Measurements from ENCODE around the gene ZSWIM1. TPM values are rescaled to one million over a fixed set of nuclear protein-coding genes. Genes with fewer than 3 reads are reported as not detected.

ZSWIM1 gene
- total and polyA plus RNA-seq, 2 experiments from 2014 or later = 11.7 to 13.5 TPM

GRCh38 chr20:45863543-45864470 is 17.2 kb upstream of the ZSWIM1 start:
- no peaks in the 10 kb centered on the region for H3K27me3 ChIP-seq
- H3K4me3 ChIP-seq = no peak overlapping the region
- no peaks in the 10 kb centered on the region for H3K9me3 ChIP-seq (ENCODE audit: low read depth)
- H3K36me3 ChIP-seq = no peaks in the 10 kb centered on the region
- no peaks in the 10 kb centered on the region for H3K4me1 ChIP-seq (ENCODE audit: low read depth)
- TF ChIP-seq CTCF (IDR thresholded peaks at IDR 0.05; ENCODE audit: low read depth, low read length) = no peak
- no peak overlapping the region for H3K27ac ChIP-seq
- DNase-seq (ENCODE audit: low read depth in 1 of 2, low spot score in 1 of 2) = no peak

GRCh38 chr20:45866454-45866853 is 14.6 kb upstream of the ZSWIM1 start:
- H3K9me3 ChIP-seq (ENCODE audit: low read depth) = no peaks in the 10 kb centered on the region

GRCh38 chr20:45867136-45867818 is 13.8 kb upstream of the ZSWIM1 start:
- no peaks in the 10 kb centered on the region for H3K9me3 ChIP-seq (ENCODE audit: low read depth)
- H3K27me3 ChIP-seq = no peaks in the 10 kb centered on the region
- no peaks in the 10 kb centered on the region for H3K36me3 ChIP-seq
- TF ChIP-seq CTCF (IDR thresholded peaks at IDR 0.05; ENCODE audit: low read depth, low read length) = no peak
- H3K4me1 ChIP-seq (ENCODE audit: low read depth) = no peaks in the 10 kb centered on the region
- H3K27ac ChIP-seq = no peak overlapping the region
- H3K4me3 ChIP-seq = no peak overlapping the region
- DNase-seq (ENCODE audit: low read depth in 1 of 2, low spot score in 1 of 2) = no peak

More at GRCh38 chr20:45866454-45866853, 14.6 kb upstream of the ZSWIM1 start:
- no peaks in the 10 kb centered on the region for H3K36me3 ChIP-seq
- TF ChIP-seq CTCF (IDR thresholded peaks at IDR 0.05; ENCODE audit: low read depth, low read length) = no peak
- no peak overlapping the region for H3K4me3 ChIP-seq
- no peak overlapping the region for H3K27ac ChIP-seq
- DNase-seq (ENCODE audit: low read depth in 1 of 2, low spot score in 1 of 2) = no peak
- H3K4me1 ChIP-seq (ENCODE audit: low read depth) = no peaks in the 10 kb centered on the region
- no peaks in the 10 kb centered on the region for H3K27me3 ChIP-seq

GRCh38 chr20:45867819-45868176 is 13.2 kb upstream of the ZSWIM1 start:
- peak in 1 of 2 donors; percentile 24 for DNase-seq (ENCODE audit: low read depth in 1 of 2, low spot score in 1 of 2)
- Histone ChIP-seq H3K36me3 (no peaks in the 10 kb centered on the region), H3K27me3 (no peaks in the 10 kb centered on the region), H3K9me3 (ENCODE audit: low read depth) (no peaks in the 10 kb centered on the region), H3K4me3 (no peak overlapping the region), H3K27ac (no peak overlapping the region), H3K4me1 (ENCODE audit: low read depth) (no peaks in the 10 kb centered on the region)
- no peak for TF ChIP-seq CTCF (IDR thresholded peaks at IDR 0.05; ENCODE audit: low read depth, low read length)

GRCh38 chr20:45872626-45873025 is 8.4 kb upstream of the ZSWIM1 start:
- Histone ChIP-seq H3K4me1 (ENCODE audit: low read depth) (no peaks in the 10 kb centered on the region), H3K4me3 (no peak overlapping the region), H3K9me3 (ENCODE audit: low read depth) (no peaks in the 10 kb centered on the region), H3K27me3 (no peaks in the 10 kb centered on the region), H3K27ac (no peak overlapping the region), H3K36me3 (peaks cover 10% of the 10 kb centered on the region)
- no peak for DNase-seq (ENCODE audit: low read depth in 1 of 2, low spot score in 1 of 2)
- TF ChIP-seq CTCF (IDR thresholded peaks at IDR 0.05; ENCODE audit: low read depth, low read length) = no peak
